ENCODE measurements around the gene DENND6B. TPM values are rescaled to one million over a fixed set of nuclear protein-coding genes. Genes with fewer than 3 reads are reported as not detected.

Gene DENND6B
- polyA plus RNA-seq, 3 donors from 2014 or later = 0.23 to 0.34 TPM; not detected in 1

- H3K27me3 Mint-ChIP-seq (ENCODE audit: low read depth in 3 of 3) = peaks cover 2 to 9% (median 2%) of the 10 kb centered on the region in 3 donors
- no peaks in the 10 kb centered on the region for H3K9me3 Mint-ChIP-seq
- no peak for DNase-seq
- no peaks in the 10 kb centered on the region for H3K4me1 Mint-ChIP-seq
- no peak overlapping the region for H3K4me3 Mint-ChIP-seq
- no peak overlapping the region for H3K27ac Mint-ChIP-seq
- no peaks in the 10 kb centered on the region for H3K36me3 Mint-ChIP-seq
Measured at GRCh38 chr22:50300620-50301257, 26.1 kb downstream of the DENND6B start.

GRCh38 chr22:50299785-50300619 is 26.8 kb downstream of the DENND6B start:
- no peaks in the 10 kb centered on the region for H3K9me3 Mint-ChIP-seq
- H3K27me3 Mint-ChIP-seq (ENCODE audit: low read depth in 3 of 3) = peaks cover 2 to 9% (median 2%) of the 10 kb centered on the region in 3 donors
- H3K4me1 Mint-ChIP-seq = no peaks in the 10 kb centered on the region

GRCh38 chr22:50298937-50299784 is 27.7 kb downstream of the DENND6B start:
- Mint-ChIP-seq H3K36me3 (no peaks in the 10 kb centered on the region), H3K4me3 (no peak overlapping the region), H3K27ac (no peak overlapping the region), H3K4me1 (no peaks in the 10 kb centered on the region), H3K9me3 (no peaks in the 10 kb centered on the region), H3K27me3 (ENCODE audit: low read depth in 3 of 3) (peaks cover 2 to 7% (median 2%) of the 10 kb centered on the region in 3 donors)
- no peak for DNase-seq

More at GRCh38 chr22:50299785-50300619, 26.8 kb downstream of the DENND6B start:
- Mint-ChIP-seq H3K27ac (no peak overlapping the region), H3K4me3 (no peak overlapping the region), H3K36me3 (no peaks in the 10 kb centered on the region)
- DNase-seq = no peak

DNA sequence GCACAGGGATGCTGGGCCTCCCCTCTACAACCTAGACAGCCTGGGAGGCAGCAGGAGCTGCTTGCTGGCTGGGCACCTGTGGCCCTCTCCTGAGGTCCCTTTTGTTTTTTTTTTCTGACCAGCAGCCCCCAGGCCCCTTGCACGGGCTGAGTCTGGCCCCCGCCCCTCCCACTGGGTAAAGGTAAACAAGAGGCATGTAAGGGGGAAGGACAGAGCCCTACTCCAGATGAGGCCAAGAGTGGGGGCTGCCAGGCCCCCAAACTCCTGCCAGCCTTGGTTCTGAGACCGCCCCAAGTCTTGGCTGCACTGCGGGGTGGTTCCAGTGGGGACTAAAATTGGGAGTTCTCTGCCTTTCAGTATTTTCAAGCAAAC is 28.6 kb downstream of the DENND6B start:
- H3K9me3 Mint-ChIP-seq = no peaks in the 10 kb centered on the region
- no peak overlapping the region for H3K27ac Mint-ChIP-seq
- DNase-seq = no peak
- H3K36me3 Mint-ChIP-seq = no peaks in the 10 kb centered on the region
- H3K4me3 Mint-ChIP-seq = no peak overlapping the region
- H3K27me3 Mint-ChIP-seq (ENCODE audit: low read depth in 3 of 3) = peaks cover 2 to 7% (median 2%) of the 10 kb centered on the region in 3 donors
- H3K4me1 Mint-ChIP-seq = no peaks in the 10 kb centered on the region

DNA sequence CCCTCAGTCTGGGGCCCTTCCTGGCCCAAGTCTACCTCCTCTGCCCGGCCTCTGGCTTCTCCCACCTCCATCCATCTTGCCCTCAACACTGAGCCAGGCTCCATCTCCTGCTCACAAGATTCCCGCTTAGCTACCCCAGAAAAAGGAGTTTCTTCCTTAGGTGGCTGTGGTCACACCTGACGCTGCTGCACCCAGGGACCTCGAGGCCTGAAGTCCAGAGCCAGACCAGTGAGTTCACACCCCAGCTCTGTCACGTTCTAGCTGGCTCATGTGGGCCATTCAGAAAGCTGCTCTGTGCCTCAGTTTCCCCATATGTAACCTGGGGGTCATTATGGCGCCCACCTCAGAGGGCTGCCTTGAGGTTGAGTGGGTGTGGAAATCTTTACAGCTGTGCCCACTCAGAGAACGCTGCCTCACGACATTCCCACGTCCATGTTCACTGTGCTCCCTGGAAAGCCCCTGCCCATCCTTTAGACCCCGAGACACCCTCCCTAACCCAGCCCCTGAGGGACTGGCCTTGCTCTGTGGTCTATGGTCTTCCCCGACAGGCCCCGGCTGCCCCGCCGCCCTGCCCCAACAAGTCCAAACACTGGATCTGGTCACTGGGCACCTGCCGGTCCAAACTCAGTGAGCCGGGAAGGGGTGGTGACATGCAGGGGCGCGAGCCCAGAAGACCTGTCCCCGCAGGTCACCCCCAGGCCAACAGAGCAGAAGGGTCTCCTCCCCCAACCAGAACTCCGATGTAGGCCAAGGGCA is 29.1 kb downstream of the DENND6B start:
- Mint-ChIP-seq H3K9me3 (no peaks in the 10 kb centered on the region), H3K27me3 (ENCODE audit: low read depth in 3 of 3) (peaks cover 2 to 7% (median 2%) of the 10 kb centered on the region in 3 donors), H3K27ac (no peak overlapping the region), H3K4me3 (peak overlapping the region in 1 of 5 donors; percentile 28), H3K36me3 (no peaks in the 10 kb centered on the region), H3K4me1 (no peaks in the 10 kb centered on the region)
- DNase-seq = no peak

DNA sequence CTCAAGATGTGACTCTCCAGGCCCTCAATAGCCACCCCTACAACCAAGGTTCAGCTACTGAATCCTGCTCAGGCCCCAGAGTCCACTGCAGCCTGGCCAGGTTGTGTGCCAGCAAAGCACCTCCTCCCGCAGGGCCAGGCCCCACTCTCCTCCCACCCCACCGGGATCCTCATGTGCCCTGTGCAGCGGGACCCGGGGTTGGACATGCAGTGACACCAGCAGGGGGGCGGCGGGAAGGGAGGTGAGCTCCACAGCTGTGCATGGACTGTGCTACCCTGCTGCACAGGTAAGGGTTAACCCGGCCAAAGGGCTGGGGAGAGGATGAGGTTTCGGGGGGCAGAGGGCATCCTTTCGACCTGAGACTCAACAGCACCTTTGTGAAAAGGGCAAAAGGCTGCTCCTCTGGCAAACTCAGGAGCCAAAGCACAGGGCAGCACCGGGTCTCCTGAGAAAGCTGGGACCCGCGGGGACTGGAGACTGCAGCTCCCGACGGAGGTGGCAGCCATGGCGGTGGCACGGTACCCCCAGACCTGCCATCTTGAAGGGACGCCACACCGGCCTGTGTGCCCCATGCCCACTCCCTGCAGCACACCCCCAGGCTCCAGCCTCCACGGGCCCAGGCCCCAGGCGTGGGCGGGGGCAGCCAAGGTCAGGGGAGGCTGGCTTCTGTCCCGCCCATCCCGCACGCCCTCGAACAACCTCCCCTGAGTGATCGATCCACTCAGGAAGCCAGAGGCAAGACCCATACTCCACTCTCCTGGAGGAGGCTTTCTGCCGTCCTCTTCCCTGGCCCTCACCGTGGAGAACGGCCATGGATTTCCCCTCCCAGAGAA is 29.9 kb downstream of the DENND6B start:
- Mint-ChIP-seq H3K27ac (no peak overlapping the region), H3K9me3 (no peaks in the 10 kb centered on the region), H3K4me1 (peaks cover 0 to 2% of the 10 kb centered on the region in 2 donors), H3K27me3 (ENCODE audit: low read depth in 3 of 3) (peaks cover 2 to 6% (median 5%) of the 10 kb centered on the region in 3 donors), H3K36me3 (no peaks in the 10 kb centered on the region), H3K4me3 (no peak overlapping the region)
- DNase-seq = no peak

DNA sequence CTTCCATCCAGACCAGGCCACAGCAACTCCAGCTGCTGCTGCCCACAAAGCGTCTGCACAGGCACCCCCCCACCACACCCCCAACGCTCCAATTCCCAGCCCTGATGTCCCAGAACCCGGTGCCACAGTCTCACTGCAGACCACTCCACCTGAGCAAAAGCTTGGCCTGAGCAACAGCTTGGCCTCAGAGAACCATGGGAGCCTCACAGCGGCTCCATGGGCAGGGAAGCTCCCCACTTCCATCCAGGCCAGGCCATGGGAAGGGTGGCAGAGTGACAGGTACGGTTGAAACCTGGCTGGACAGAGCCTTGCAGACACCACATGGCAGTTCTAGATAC is 32.5 kb downstream of the DENND6B start:
- Mint-ChIP-seq H3K36me3 (no peaks in the 10 kb centered on the region), H3K9me3 (no peaks in the 10 kb centered on the region), H3K4me1 (peaks cover 0 to 2% of the 10 kb centered on the region in 2 donors), H3K27ac (no peak overlapping the region), H3K4me3 (no peak overlapping the region), H3K27me3 (ENCODE audit: low read depth in 3 of 3) (peaks cover 2 to 5% (median 3%) of the 10 kb centered on the region in 3 donors)
- no peak for DNase-seq

DNA sequence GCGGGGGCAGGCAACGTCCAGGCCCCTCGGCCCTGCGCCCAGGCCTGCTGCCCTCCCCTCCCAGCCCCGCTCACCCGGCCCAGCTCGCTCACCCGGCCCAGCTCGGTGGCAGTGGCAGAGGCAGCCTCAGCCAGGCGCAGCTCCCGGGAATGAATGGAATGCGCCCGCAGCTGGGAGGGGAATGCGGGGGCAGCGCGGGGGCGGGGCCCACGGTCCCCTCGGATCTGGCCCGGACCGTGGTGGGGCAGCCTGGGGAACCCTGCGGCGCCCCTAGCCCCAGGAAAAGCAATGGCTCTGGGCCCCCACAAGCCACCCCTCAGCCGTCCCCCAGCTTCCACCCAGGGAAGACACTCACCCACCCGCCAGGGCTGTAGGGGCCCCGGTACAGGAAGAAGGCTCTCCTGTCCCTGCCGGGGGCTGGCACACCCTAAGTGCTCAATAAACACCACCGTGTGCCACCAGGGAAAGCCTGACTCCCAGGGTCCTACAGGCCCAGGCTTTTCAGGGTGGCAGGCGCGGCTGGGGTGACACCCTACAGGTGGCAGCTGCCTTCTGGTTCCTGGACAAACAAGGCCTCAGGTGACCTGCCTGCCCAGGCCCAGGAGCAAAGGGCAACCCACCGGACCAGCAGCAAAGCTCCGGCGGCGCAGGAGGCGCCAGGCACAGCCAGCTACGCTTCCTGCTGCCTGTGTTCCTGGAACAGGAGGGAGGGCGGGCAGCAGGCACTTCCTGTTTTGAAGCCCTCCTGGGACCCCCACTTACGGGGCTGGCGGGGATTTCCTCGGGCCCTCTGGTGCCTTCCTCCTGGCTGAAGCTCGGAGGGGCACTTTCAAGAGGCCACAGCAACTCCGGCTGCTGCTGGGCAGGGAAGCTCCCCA is 33.1 kb downstream of the DENND6B start:
- no peaks in the 10 kb centered on the region for H3K36me3 Mint-ChIP-seq
- no peak overlapping the region for H3K4me3 Mint-ChIP-seq
- peaks cover 2 to 5% (median 3%) of the 10 kb centered on the region in 3 donors for H3K27me3 Mint-ChIP-seq (ENCODE audit: low read depth in 3 of 3)
- no peak for DNase-seq
- no peak overlapping the region for H3K27ac Mint-ChIP-seq
- no peaks in the 10 kb centered on the region for H3K9me3 Mint-ChIP-seq
- peaks cover 0 to 2% of the 10 kb centered on the region in 2 donors for H3K4me1 Mint-ChIP-seq

DNA sequence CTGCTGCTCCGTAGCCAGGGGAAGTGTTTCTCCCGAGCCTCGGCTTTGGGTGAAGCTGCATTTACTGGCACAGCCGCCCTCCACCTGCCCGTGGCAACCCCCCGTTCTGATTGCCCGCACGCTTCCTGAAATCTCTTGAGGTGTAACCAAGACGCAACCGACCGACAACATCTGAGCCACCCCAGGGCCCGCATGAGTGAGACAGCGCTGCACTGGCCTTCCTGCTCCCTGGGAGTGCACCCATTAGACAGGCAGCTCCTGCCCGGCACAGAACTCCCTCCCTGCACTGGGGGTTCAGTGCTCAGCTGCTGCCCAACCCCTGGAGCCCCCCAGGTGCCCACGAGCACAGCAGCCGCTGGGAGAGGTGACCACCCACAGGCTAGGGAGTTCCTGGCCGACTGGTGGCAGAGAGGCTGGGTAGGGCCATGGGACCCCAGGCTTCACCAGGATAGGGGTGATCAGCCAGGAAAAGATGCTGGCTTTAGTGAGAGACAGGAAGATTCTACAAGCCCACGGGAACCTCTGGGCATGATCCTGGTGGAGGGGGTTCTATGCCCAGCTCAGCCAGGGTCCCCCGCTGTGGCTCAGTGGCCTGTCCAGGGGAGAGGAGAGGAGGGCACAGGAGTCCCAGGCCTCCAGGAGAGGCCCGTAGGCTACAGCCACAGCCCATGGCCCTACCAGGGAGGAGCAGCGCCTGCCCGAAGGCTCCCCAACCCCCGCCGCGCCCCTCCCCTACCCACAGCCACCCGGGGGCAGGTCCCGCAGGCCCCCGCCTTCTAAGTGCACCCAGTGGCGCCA is 34.0 kb downstream of the DENND6B start:
- H3K27me3 Mint-ChIP-seq (ENCODE audit: low read depth in 3 of 3) = peaks cover under 1 to 5% (median 3%) of the 10 kb centered on the region in 3 donors
- no peak overlapping the region for H3K27ac Mint-ChIP-seq
- DNase-seq = no peak
- H3K4me1 Mint-ChIP-seq = peaks cover 0 to 2% of the 10 kb centered on the region in 2 donors
- no peak overlapping the region for H3K4me3 Mint-ChIP-seq
- H3K36me3 Mint-ChIP-seq = no peaks in the 10 kb centered on the region
- no peaks in the 10 kb centered on the region for H3K9me3 Mint-ChIP-seq

DNA sequence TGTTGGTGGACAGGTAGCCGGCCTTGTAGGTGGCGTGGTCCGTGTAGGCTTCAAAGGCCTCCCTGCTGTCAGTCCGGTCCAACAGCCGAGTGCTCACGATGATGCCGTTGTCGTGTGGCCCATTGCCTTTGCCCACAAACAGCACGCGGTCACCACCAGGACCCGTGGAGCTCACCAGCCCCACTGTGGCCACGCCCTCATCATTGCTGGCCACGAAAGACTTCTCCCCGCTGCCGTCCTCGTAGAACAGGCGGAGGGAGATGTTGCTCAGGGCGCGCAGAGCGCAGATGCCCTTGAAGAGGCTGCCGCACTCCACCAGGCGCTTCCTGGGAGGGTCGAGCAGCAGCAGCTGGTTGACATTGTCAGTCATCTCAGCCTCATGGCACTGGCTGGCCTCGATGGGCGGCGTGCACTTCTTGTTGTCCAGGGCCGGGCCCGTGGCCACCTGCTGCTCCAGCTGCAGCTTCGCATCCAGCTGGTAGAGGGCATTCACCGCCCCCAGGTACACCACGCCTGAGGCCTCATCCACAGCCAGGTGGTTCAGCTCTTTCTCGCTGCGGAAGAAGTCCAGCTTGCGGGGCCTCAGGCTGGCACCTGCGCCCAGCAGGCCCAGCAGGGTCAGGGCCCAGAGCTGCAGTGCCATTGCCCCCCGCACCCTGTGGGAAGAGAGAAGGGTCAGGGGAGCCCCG is 36.7 kb downstream of the DENND6B start:
- Mint-ChIP-seq H3K9me3 (no peaks in the 10 kb centered on the region), H3K27me3 (ENCODE audit: low read depth in 3 of 3) (peaks cover 0 to 5% (median 0%) of the 10 kb centered on the region in 3 donors), H3K4me1 (peaks cover 0 to 2% of the 10 kb centered on the region in 2 donors), H3K36me3 (no peaks in the 10 kb centered on the region), H3K4me3 (no peak overlapping the region), H3K27ac (no peak overlapping the region)
- DNase-seq = no peak
